GM18502 (cell line): ENCODE measurements around the gene TRERF1.
"Not testable (repeated sequence)": the region's sequence is repeated elsewhere in the genome, so short reads cannot be mapped to it uniquely, and the experiment has no call there.

Source experiments
- ATAC-seq: cut with Tn5 transposase; IDR thresholded peaks from one replicate; pipeline ENCODE4 v1.9.1; 2021; ENCODE audit warnings: mild to moderate bottlenecking; ENCODE audit not compliant: unreplicated experiment, poor library complexity

TRERF1 gene

GRCh38 chr6:42341771-42342553 lies 109.8 kb downstream of the TRERF1 start:
- no peak for ATAC-seq

- ATAC-seq: no peak
Measured at GRCh38 chr6:42341221-42341620, 110.5 kb downstream of the TRERF1 start.

- ATAC-seq: no peak
Measured at GRCh38 chr6:42340511-42340910, 111.2 kb downstream of the TRERF1 start.

GRCh38 chr6:42339991-42340401 lies 111.7 kb downstream of the TRERF1 start:
- peak; percentile 81 for ATAC-seq

- no peak for ATAC-seq
Measured at GRCh38 chr6:42338744-42339222, 112.9 kb downstream of the TRERF1 start.

GRCh38 chr6:42337985-42338743 lies 113.6 kb downstream of the TRERF1 start:
- ATAC-seq: no peak

- ATAC-seq: no peak
Measured at GRCh38 chr6:42336431-42336830, 115.3 kb downstream of the TRERF1 start.

GRCh38 chr6:42335896-42336295 lies 115.8 kb downstream of the TRERF1 start:
- no peak for ATAC-seq

- no peak for ATAC-seq
Measured at GRCh38 chr6:42334870-42335269, 116.9 kb downstream of the TRERF1 start.

- no peak for ATAC-seq
Measured at GRCh38 chr6:42333612-42334011, 118.1 kb downstream of the TRERF1 start.

GRCh38 chr6:42332916-42333315 lies 118.8 kb downstream of the TRERF1 start:
- ATAC-seq: no peak

GRCh38 chr6:42331019-42331418 lies 120.7 kb downstream of the TRERF1 start:
- no peak for ATAC-seq

GRCh38 chr6:42326248-42326647 lies 125.5 kb downstream of the TRERF1 start:
- no peak for ATAC-seq

GRCh38 chr6:42324656-42325324 lies 126.9 kb downstream of the TRERF1 start:
- ATAC-seq: not testable (repeated sequence)

- ATAC-seq: no peak
Measured at GRCh38 chr6:42322676-42323075, 129.1 kb downstream of the TRERF1 start.

GRCh38 chr6:42321976-42322375 lies 129.8 kb downstream of the TRERF1 start:
- ATAC-seq: no peak

GRCh38 chr6:42320762-42321161 lies 131.0 kb downstream of the TRERF1 start:
- ATAC-seq: no peak

GRCh38 chr6:42318480-42318879 lies 133.2 kb downstream of the TRERF1 start:
- no peak for ATAC-seq

GRCh38 chr6:42316981-42317380 lies 134.7 kb downstream of the TRERF1 start:
- ATAC-seq: no peak

GRCh38 chr6:42315991-42316970 lies 135.4 kb downstream of the TRERF1 start:
- no peak for ATAC-seq
